HG02798 (cell line): ENCODE measurements around the gene APOLD1.
A peak's percentile ranks its signal among the peaks of the same experiment; 100 is the strongest.
"Not testable (repeated sequence)": the region's sequence is repeated elsewhere in the genome, so short reads cannot be mapped to it uniquely, and the experiment has no call there.

Experiments
- ATAC-seq: cut with Tn5 transposase; IDR thresholded peaks from one replicate; pipeline ENCODE4 v1.9.1; 2021; ENCODE audit warnings: mild to moderate bottlenecking; ENCODE audit not compliant: unreplicated experiment, poor library complexity

Gene APOLD1

GRCh38 chr12:12837025-12837812, 51.8 kb downstream of the APOLD1 start:
- peak; percentile 60 for ATAC-seq

DNA sequence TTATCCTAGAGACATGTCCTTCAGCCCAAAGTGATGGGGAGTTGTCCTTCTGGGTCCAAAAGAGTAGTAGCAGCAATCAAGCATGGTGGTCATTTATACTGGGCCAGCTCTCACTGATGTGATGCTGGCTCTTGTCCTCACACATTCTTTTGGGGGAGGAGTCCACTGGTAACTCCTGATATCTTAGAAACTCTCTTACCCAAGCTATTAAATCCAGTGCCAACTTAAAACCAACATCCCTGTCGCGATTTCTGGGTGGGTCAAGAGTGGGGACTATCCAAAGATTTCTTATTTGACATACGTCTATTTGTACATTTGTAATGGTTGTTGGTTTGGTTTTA, 52.3 kb downstream of the APOLD1 start:
- ATAC-seq: no peak

- ATAC-seq: no peak
Observed at GRCh38 chr12:12839003-12839395, 53.5 kb downstream of the APOLD1 start.

DNA sequence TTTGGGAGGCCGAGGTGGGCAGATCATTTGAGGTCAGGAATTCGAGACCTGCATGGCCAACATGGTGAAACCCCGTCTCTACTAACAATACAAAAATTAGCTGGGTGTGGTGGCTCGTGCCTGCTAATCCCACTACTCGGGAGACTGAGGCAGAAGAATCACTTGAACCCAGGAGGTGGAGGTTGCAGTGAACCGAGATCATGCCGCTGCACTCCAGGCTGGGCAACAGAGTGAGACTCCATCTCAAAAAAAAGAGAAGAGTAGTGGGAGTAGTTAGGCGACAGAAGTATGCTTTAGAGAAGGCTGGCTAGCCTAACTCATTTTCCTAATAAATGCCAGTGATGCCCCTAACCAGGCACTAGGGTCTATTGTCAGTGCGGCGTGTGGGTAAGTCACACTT, 54.0 kb downstream of the APOLD1 start:
- not testable (repeated sequence) for ATAC-seq

- no peak for ATAC-seq
Observed at GRCh38 chr12:12839873-12840579, 54.6 kb downstream of the APOLD1 start.

GRCh38 chr12:12840580-12840899, 55.1 kb downstream of the APOLD1 start:
- ATAC-seq: no peak
